HepG2 (cell line): ENCODE results near the gene ZNF581. TPM values are rescaled to one million over a fixed set of nuclear protein-coding genes. Genes with fewer than 3 reads are reported as not detected.
A peak's percentile ranks its signal among the peaks of the same experiment; 100 is the strongest.

Experiments
- CBX2 ChIP-seq, 2 experiments: fragments of 200-600 bp in 1 of 2; sonication (generic); formaldehyde crosslinking in 1 of 2; IDR thresholded peaks; 2 replicates each; pipeline versions ENCODE4 v1.7.0 to v1.8.1; 2018 to 2022; ENCODE audit warnings: low read depth in 2 of 2, low read length in 1 of 2, mild to moderate bottlenecking in 1 of 2, missing genetic modification reagents in 1 of 2
- CREB1 ChIP-seq, 2 experiments: fragments of 450-650 bp in 1 of 2; IDR thresholded peaks; 2 replicates each; pipeline ENCODE4 v1.6.1; 2016 to 2017; ENCODE audit warnings: control low read depth in 1 of 2, mild to moderate bottlenecking in 1 of 2, missing compliant biosample characterization in 1 of 2, missing genetic modification characterization in 1 of 2
- JARID2 ChIP-seq: sonication (generic); formaldehyde crosslinking; IDR thresholded peaks from 2 replicates; pipeline ENCODE4 v1.8.1; 2023; ENCODE audit warnings: missing genetic modification reagents, inconsistent platforms; ENCODE audit not compliant: insufficient replicate concordance
- KLF12 ChIP-seq: sonication (generic); formaldehyde crosslinking; IDR thresholded peaks from 2 replicates; pipeline ENCODE4 v1.4.0; 2020; ENCODE audit warnings: missing genetic modification reagents, borderline replicate concordance
- KLF16 ChIP-seq, 2 experiments: sonication (generic) in 1 of 2; formaldehyde crosslinking in 1 of 2; IDR thresholded peaks; 2 replicates each; pipeline versions ENCODE4 v1.6.1 to v1.8.0; 2016 to 2023; ENCODE audit warnings: missing genetic modification reagents in 2 of 2, missing compliant biosample characterization in 1 of 2
- KLF6 ChIP-seq: IDR thresholded peaks from 2 replicates; pipeline ENCODE4 v1.8.0; 2016; ENCODE audit warnings: missing biosample characterization, missing genetic modification reagents
- NAIF1 ChIP-seq: sonication (generic); formaldehyde crosslinking; IDR thresholded peaks from 2 replicates; pipeline ENCODE4 v1.5.0; 2020; ENCODE audit warnings: mild to moderate bottlenecking, missing genetic modification reagents, borderline replicate concordance
- PAX8 ChIP-seq: sonication (generic); formaldehyde crosslinking; IDR thresholded peaks from 2 replicates; pipeline ENCODE4 v1.8.0; 2022; ENCODE audit warnings: mild to moderate bottlenecking, missing genetic modification reagents, borderline replicate concordance
- POLR2AphosphoS5 ChIP-seq: IDR thresholded peaks from 2 replicates; pipeline ENCODE4 v1.6.1; 2012; ENCODE audit warnings: low read depth, low read length
- PRPF4 ChIP-seq: fragments of 200-400 bp; formaldehyde crosslinking; IDR thresholded peaks from 2 replicates; pipeline ENCODE4 v1.6.1; 2016; ENCODE audit warnings: low read length, low read depth; ENCODE audit not compliant: poor library complexity, severe bottlenecking
- RBM22 ChIP-seq: fragments of 200-400 bp; formaldehyde crosslinking; optimal IDR thresholded peaks from 2 replicates; pipeline ENCODE3; 2017; ENCODE audit warnings: mild to moderate bottlenecking, low read length, moderate library complexity
- RFXAP ChIP-seq: sonication (generic); formaldehyde crosslinking; IDR thresholded peaks from 2 replicates; pipeline ENCODE4 v1.4.0; 2020; ENCODE audit warnings: missing genetic modification reagents, borderline replicate concordance
- SUZ12 ChIP-seq: fragments of 150-350 bp; IDR thresholded peaks from 2 replicates; pipeline ENCODE4 v1.6.1; 2014; ENCODE audit warnings: low read depth, low read length
- ZMYM3 ChIP-seq: sonication (generic); formaldehyde crosslinking; IDR thresholded peaks from 2 replicates; pipeline ENCODE4 v1.5.1; 2020; ENCODE audit warnings: mild to moderate bottlenecking, missing genetic modification reagents
- ZNF230 ChIP-seq: sonication (generic); formaldehyde crosslinking; IDR thresholded peaks from 2 replicates; pipeline ENCODE4 v1.4.0; 2020; ENCODE audit warnings: mild to moderate bottlenecking, missing genetic modification reagents
- ZNF274 ChIP-seq: sonication (generic); formaldehyde crosslinking; IDR thresholded peaks from 2 replicates; pipeline ENCODE4 v1.5.1; 2020; ENCODE audit warnings: mild to moderate bottlenecking, missing genetic modification reagents
- ZNF367 ChIP-seq: sonication (generic); formaldehyde crosslinking; IDR thresholded peaks from 2 replicates; pipeline ENCODE4 v1.4.0; 2020; ENCODE audit warnings: missing genetic modification reagents, borderline replicate concordance
- ZNF7 ChIP-seq: IDR thresholded peaks from 2 replicates; pipeline ENCODE4 v1.6.1; 2016; ENCODE audit warnings: missing biosample characterization, missing genetic modification reagents
- ZNF703 ChIP-seq: sonication (generic); formaldehyde crosslinking; IDR thresholded peaks from 2 replicates; pipeline ENCODE4 v1.5.1; 2020; ENCODE audit warnings: missing genetic modification reagents, mild to moderate bottlenecking, moderate library complexity, borderline replicate concordance
- ZSCAN21 ChIP-seq: sonication (generic); formaldehyde crosslinking; IDR thresholded peaks from 2 replicates; pipeline ENCODE4 v1.8.0; 2022; ENCODE audit warnings: mild to moderate bottlenecking, missing genetic modification reagents, moderate library complexity, borderline replicate concordance
- polyA plus RNA-seq, 8 experiments: library from polyadenylated mRNA; depleted of rRNA in 3 of 8; stranded (reverse) in 7 of 8; unstranded in 1 of 8; fragments of >200 nt; fragmentation: Illumina TruSeq in 4 of 8; extraction: Trizol in 4 of 8; gene quantifications; 2 replicates each; pipeline versions ENCODE4 v1.2.1 to v1.2.3, GENCODE V29; 2011 to 2016; ENCODE audit warnings: low read depth in 4 of 8, missing spikeins in 1 of 8, mixed read lengths in 1 of 8; ENCODE audit not compliant: insufficient read depth in 1 of 8
- total RNA-seq, 5 experiments: library from RNA; depleted of rRNA; stranded (reverse); fragments of >200 nt; fragmentation: Illumina TruSeq; extraction: Trizol; gene quantifications; 2 replicates each; pipeline ENCODE4 v1.2.3, GENCODE V29; 2016; ENCODE audit warnings: low read depth in 1 of 5
- TF ChIP-seq, protein P1 (sequence below): sonication (generic); formaldehyde crosslinking; IDR thresholded peaks from 2 replicates; pipeline ENCODE4 v1.4.0; 2020; ENCODE audit warnings: missing genetic modification reagents
- TF ChIP-seq, protein P2 (sequence below): sonication (generic); formaldehyde crosslinking; IDR thresholded peaks from 2 replicates; pipeline ENCODE4 v1.8.1; 2023; ENCODE audit warnings: mild to moderate bottlenecking, moderate library complexity, missing genetic modification reagents
- TF ChIP-seq, protein P3 (sequence below): sonication (generic); formaldehyde crosslinking; IDR thresholded peaks from 2 replicates; pipeline ENCODE4 v1.4.0; 2020; ENCODE audit warnings: missing genetic modification reagents

ZNF581 gene
- total and polyA plus RNA-seq, 2 of the 13 experiments (the other 11 are each of a cell fraction or from before 2014, with no cell fraction given), result 19.6 to 49.5 TPM

DNA sequence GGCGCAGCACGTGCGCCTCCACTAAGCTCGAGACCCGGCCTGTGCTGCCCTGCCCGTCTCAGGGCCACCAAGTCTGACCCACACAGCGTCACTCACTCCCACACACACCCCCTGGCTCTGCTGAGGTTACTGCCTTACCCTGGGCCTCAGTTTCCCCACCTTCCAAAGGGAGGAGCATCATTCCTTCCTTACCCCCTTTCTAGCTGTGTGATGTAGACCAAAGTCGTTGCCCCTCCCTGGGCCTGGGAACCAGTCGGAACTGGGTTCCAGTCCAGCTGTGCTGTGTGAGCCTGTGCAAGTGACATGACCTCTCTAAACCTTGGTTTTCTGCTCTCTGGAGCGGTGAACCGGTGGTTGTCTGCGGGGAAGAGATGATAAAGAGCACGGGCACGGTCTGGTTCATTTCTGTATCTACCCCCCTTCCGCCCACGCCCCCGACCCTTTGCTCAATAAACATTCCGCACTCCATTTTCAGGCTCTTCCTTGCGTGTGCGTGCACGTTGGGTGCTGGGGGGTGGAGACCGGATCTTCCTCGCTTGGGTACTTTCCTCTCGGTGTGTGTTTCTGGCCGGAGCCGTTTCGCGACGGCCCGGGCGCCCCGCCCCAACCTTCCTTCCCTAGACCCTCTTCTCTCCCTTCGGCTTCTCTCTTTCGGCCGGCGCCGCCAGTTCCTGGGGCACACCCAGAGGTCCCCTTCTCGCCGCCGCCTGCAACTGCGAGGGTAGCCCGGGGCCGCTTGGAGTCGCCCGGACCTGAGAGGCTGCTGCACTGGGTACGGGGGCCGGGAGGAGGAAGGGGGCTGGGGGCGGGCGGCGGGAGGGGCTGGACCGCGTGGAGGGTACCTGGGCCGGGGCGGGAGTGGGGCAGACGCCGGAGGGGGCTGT, at the start of gene ZNF581 (continued):
- peak; percentile 96 for TF ChIP-seq RBM22
- TF ChIP-seq RFXAP, result no peak
- TF ChIP-seq CREB1 (IDR thresholded peaks at IDR 0.05), result peak; percentile 17; the same call in 1 of the 2 replicates
- peak; percentile 69; the same call in 1 of the 2 replicates for TF ChIP-seq CREB1 (CRISPR knock-in tag; IDR thresholded peaks at IDR 0.05)
- TF ChIP-seq KLF6, result peak; percentile 40; the same call in 1 of the 2 replicates
- TF ChIP-seq, protein P1, sequence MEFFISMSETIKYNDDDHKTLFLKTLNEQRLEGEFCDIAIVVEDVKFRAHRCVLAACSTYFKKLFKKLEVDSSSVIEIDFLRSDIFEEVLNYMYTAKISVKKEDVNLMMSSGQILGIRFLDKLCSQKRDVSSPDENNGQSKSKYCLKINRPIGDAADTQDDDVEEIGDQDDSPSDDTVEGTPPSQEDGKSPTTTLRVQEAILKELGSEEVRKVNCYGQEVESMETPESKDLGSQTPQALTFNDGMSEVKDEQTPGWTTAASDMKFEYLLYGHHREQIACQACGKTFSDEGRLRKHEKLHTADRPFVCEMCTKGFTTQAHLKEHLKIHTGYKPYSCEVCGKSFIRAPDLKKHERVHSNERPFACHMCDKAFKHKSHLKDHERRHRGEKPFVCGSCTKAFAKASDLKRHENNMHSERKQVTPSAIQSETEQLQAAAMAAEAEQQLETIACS, result 0 out of 2 replicates have a peak, but pooled peaks have one; percentile 22
- TF ChIP-seq ZMYM3 (CRISPR knock-in tag), result peak; percentile 86
- no peak for TF ChIP-seq PRPF4
- 0 out of 2 replicates have a peak, but pooled peaks have one; percentile 62 for TF ChIP-seq PAX8 (CRISPR knock-in tag)
- no peak for TF ChIP-seq ZNF7
- peak in 1 of 2 experiments; percentile 94; a peak in 2 of 4 replicates for TF ChIP-seq KLF16 (CRISPR knock-in tag; IDR thresholded peaks at IDR 0.05)
- TF ChIP-seq POLR2AphosphoS5, result peak; percentile 54; the same call in 1 of the 2 replicates
- 0 out of 2 replicates have a peak, but pooled peaks have one; percentile 46 for TF ChIP-seq ZSCAN21 (CRISPR knock-in tag)
- TF ChIP-seq, protein P2, sequence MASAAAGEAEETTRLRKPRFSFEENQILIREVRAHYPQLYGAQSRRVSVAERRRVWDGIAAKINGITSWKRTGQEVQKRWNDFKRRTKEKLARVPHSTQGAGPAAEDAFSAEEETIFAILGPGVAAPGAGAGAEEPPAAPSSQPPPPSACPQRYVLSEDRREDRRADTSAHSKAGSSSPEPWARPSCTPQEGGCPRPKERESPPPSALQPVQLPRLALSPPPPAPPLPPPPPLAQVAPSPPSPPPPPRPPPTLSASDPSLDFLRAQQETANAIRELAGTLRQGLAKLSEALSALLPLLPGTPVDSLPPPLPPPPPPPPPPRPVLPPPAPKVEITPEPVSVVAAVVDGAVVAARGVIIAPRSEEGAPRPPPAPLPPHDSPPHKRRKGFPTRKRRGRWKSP, result 0 out of 2 replicates have a peak, but pooled peaks have one; percentile 64
- TF ChIP-seq ZNF703 (CRISPR knock-in tag), result peak; percentile 59; the same call in 1 of the 2 replicates
- TF ChIP-seq SUZ12, result no peak
- TF ChIP-seq, protein P3, sequence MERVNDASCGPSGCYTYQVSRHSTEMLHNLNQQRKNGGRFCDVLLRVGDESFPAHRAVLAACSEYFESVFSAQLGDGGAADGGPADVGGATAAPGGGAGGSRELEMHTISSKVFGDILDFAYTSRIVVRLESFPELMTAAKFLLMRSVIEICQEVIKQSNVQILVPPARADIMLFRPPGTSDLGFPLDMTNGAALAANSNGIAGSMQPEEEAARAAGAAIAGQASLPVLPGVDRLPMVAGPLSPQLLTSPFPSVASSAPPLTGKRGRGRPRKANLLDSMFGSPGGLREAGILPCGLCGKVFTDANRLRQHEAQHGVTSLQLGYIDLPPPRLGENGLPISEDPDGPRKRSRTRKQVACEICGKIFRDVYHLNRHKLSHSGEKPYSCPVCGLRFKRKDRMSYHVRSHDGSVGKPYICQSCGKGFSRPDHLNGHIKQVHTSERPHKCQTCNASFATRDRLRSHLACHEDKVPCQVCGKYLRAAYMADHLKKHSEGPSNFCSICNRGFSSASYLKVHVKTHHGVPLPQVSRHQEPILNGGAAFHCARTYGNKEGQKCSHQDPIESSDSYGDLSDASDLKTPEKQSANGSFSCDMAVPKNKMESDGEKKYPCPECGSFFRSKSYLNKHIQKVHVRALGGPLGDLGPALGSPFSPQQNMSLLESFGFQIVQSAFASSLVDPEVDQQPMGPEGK (CRISPR knock-in tag), result peak; percentile 92
- no peak for TF ChIP-seq CBX2 (IDR thresholded peaks at IDR 0.05; ENCODE audit: low read depth, low read length)
- TF ChIP-seq CBX2 (CRISPR knock-in tag; IDR thresholded peaks at IDR 0.05; ENCODE audit: low read depth), result no peak
- TF ChIP-seq ZNF274, result no peak
- peak; percentile 100 for TF ChIP-seq KLF12
- TF ChIP-seq ZNF230 (CRISPR knock-in tag), result 0 out of 2 replicates have a peak, but pooled peaks have one; percentile 25
- TF ChIP-seq NAIF1 (CRISPR knock-in tag), result peak; percentile 49; the same call in 1 of the 2 replicates
- no peak for TF ChIP-seq JARID2
- TF ChIP-seq ZNF367 (CRISPR knock-in tag), result no peak
